K562 (cell line): Measurements from ENCODE around the gene CBR4. TPM values are rescaled to one million over a fixed set of nuclear protein-coding genes. Genes with fewer than 3 reads are reported as not detected.

Source experiments
- ATAC-seq: fragments of 200-7000 bp; cut with Tn5 transposase; 3 replicates; pipeline ENCODE4 v1.9.1; 2020; ENCODE audit warnings: moderate library complexity
- BruUV-seq: library from RNA; stranded (reverse); fragments of 400-500 nt; replicated peaks from 2 replicates; lab custom pipeline; 2021; lab: Mats Ljungman, UMichigan
- CTCF ChIA-PET: fragments of 300-600 bp; formaldehyde crosslinking; extraction: SDS; loops from one replicate; lab custom pipeline; 2021; ENCODE audit warnings: low intra/inter-chr PET ratio; lab: Yijun Ruan, JAX
- POLR2A ChIA-PET: fragments of 300-600, 350-650 bp; sonication (Branson Sonifier 250); formaldehyde crosslinking; extraction: SDS; loops from one replicate; lab custom pipeline; 2021; ENCODE audit warnings: antibody characterized with exemption, inconsistent platforms; lab: Yijun Ruan, JAX
- DNase-seq, 4 experiments: peaks; one replicate each; pipeline versions ENCODE4 v3.0.0 to v3.0.0-alpha.2; 2011 to 2018; ENCODE audit warnings: low spot score in 3 of 4, mixed read lengths in 3 of 4; ENCODE audit errors: extremely low read depth in 1 of 4
- FAIRE-seq: peaks from 2 replicates; lab custom pipeline; 2011; peaks lifted over from hg19 to GRCh38; lab: Jason Lieb, UNC
- H2AFZ ChIP-seq: 2 replicates; pipeline ENCODE4 v1.6.0; 2011; ENCODE audit warnings: low read depth, low read length, control low read depth, inconsistent platforms
- H3K27ac ChIP-seq: fragments of 200-600 bp; 3 replicates; pipeline ENCODE4 v1.8.0; 2011; ENCODE audit warnings: low read depth, mild to moderate bottlenecking, control low read depth, inconsistent platforms, low read length, moderate library complexity, mixed read lengths; ENCODE audit errors: extremely low read depth
- H3K27me3 ChIP-seq, 2 experiments: fragments of 300-600 bp in 1 of 2; 2 replicates in 1 of 2; 3 replicates in 1 of 2; pipeline versions ENCODE4 v1.6.0 to v1.8.0; 2011; ENCODE audit warnings: inconsistent platforms in 2 of 2, low read length in 2 of 2, mild to moderate bottlenecking in 1 of 2, mixed read lengths in 1 of 2, moderate library complexity in 1 of 2; ENCODE audit not compliant: control insufficient read depth in 2 of 2, insufficient read depth in 2 of 2
- H3K36me3 ChIP-seq: fragments of 300-600 bp; 3 replicates; pipeline ENCODE4 v1.8.0; 2011; ENCODE audit warnings: mild to moderate bottlenecking, low read length, inconsistent platforms; ENCODE audit not compliant: control insufficient read depth, insufficient read depth
- H3K4me1 ChIP-seq, 2 experiments: fragments of 200-600 bp in 1 of 2; replicated peaks in 1 of 2; 2 replicates in 1 of 2; 3 replicates in 1 of 2; pipeline versions ENCODE4 v1.5.1 to v1.8.0; 2011; ENCODE audit warnings: inconsistent platforms in 2 of 2, low read length in 2 of 2, mild to moderate bottlenecking in 1 of 2, mixed read lengths in 1 of 2, moderate library complexity in 1 of 2; ENCODE audit not compliant: control insufficient read depth in 2 of 2, insufficient read depth in 2 of 2
- H3K4me2 ChIP-seq: 2 replicates; pipeline ENCODE4 v1.6.1; 2011; ENCODE audit warnings: low read length, control low read depth, inconsistent platforms, mixed read lengths; ENCODE audit not compliant: insufficient read depth
- H3K4me3 ChIP-seq: fragments of 200-600 bp; sonication (generic), shearing (Covaris generic); 2 replicates; pipeline ENCODE4 v1.5.1; 2016; ENCODE audit warnings: control low read depth, inconsistent platforms
- H3K79me2 ChIP-seq: fragments of 200-600 bp; 3 replicates; pipeline ENCODE4 v1.8.0; 2011; ENCODE audit warnings: low read length, inconsistent platforms; ENCODE audit not compliant: control insufficient read depth, insufficient read depth
- H3K9ac ChIP-seq, 2 experiments: 2 replicates each; pipeline versions ENCODE4 v1.6.0 to v1.6.1; 2011; ENCODE audit warnings: low read depth in 2 of 2, low read length in 2 of 2, control low read depth in 1 of 2, inconsistent platforms in 1 of 2, mild to moderate bottlenecking in 1 of 2, mixed read lengths in 1 of 2; ENCODE audit not compliant: insufficient read depth in 1 of 2
- H3K9me1 ChIP-seq: one replicate; pipeline ENCODE4 v1.6.0; 2011; ENCODE audit warnings: inconsistent platforms, mild to moderate bottlenecking, low read length, moderate library complexity; ENCODE audit not compliant: control insufficient read depth, insufficient read depth
- H3K9me3 ChIP-seq: replicated peaks from 2 replicates; pipeline ENCODE4 v1.5.1; 2011; ENCODE audit warnings: low read depth, low read length, inconsistent platforms; ENCODE audit not compliant: control insufficient read depth, insufficient read depth
- H4K20me1 ChIP-seq: replicated peaks from 2 replicates; pipeline ENCODE4 v1.6.1; 2011; ENCODE audit warnings: low read length, inconsistent platforms, mixed read lengths; ENCODE audit not compliant: control insufficient read depth, insufficient read depth
- HDAC3 ChIP-seq: fragments of 450-650 bp; IDR thresholded peaks from 2 replicates; pipeline ENCODE4 v1.6.1; 2018; ENCODE audit warnings: borderline replicate concordance, mild to moderate bottlenecking, moderate library complexity; ENCODE audit not compliant: partially characterized antibody
- KHSRP ChIP-seq: fragments of 450-650 bp; IDR thresholded peaks from 2 replicates; pipeline ENCODE4 v1.6.1; 2017
- MGA ChIP-seq: fragments of 450-650 bp; IDR thresholded peaks from 2 replicates; pipeline ENCODE4 v1.6.1; 2016; ENCODE audit warnings: mild to moderate bottlenecking, moderate library complexity
- MXI1 ChIP-seq: IDR thresholded peaks from 2 replicates; pipeline ENCODE4 v1.6.1; 2011; ENCODE audit warnings: low read depth, mild to moderate bottlenecking, improper control_type of control experiment, low read length
- NCOA2 ChIP-seq, 2 experiments: fragments of 450-650 bp; IDR thresholded peaks; 2 replicates each; pipeline ENCODE4 v1.6.1; 2018; ENCODE audit warnings: mild to moderate bottlenecking in 2 of 2, moderate library complexity in 1 of 2; ENCODE audit not compliant: partially characterized antibody in 2 of 2
- PRPF4 ChIP-seq: fragments of 200-400 bp; formaldehyde crosslinking; IDR thresholded peaks from one replicate; pipeline ENCODE4 v1.6.1; 2017; ENCODE audit warnings: low read length, low read depth, mild to moderate bottlenecking; ENCODE audit not compliant: insufficient read depth, poor library complexity, severe bottlenecking
- THRB ChIP-seq: fragments of 450-650 bp; formaldehyde crosslinking; conservative IDR thresholded peaks from 2 replicates; pipeline ENCODE4 v1.4.0; 2022; ENCODE audit warnings: mild to moderate bottlenecking, missing genetic modification characterization
- ZNF253 ChIP-seq: fragments of 250-450 bp; sonication (Bioruptor Pico); conservative IDR thresholded peaks from 2 replicates; pipeline ENCODE4 v1.6.1; 2021; ENCODE audit warnings: mild to moderate bottlenecking
- ZNF436 ChIP-seq: fragments of 250-450, 450-650 bp; sonication (Bioruptor Pico); formaldehyde crosslinking; IDR thresholded peaks from 2 replicates; pipeline ENCODE4 v1.7.0; 2020; ENCODE audit warnings: mild to moderate bottlenecking
- ZNF586 ChIP-seq: fragments of 450-650 bp; formaldehyde crosslinking; conservative IDR thresholded peaks from 2 replicates; pipeline ENCODE4 v1.4.0; 2020; ENCODE audit warnings: mild to moderate bottlenecking, moderate library complexity
- WGBS: fragments of 100-300 bp; shearing (Covaris generic); methylation state at CpG from one replicate; pipeline ENCODE4 v1.1.6; 2016; ENCODE audit warnings: low coverage, mixed read lengths; ENCODE audit not compliant: insufficient coverage; ENCODE audit errors: missing lambda C conversion rate; 5-methylcytosine and 5-hydroxymethylcytosine counted together
- in situ Hi-C: fragments of 300-500 bp; cut with MboI; formaldehyde crosslinking; loops from 4 replicates; pipeline ENCODE4 v1.15.0; 2018; ENCODE audit warnings: inconsistent platforms, mixed read lengths
- intact Hi-C: fragments of 100-400 bp; cut with micrococcal nuclease; formaldehyde crosslinking; loops from 2 replicates; pipeline ENCODE4 v1.14.2; 2022
- polyA plus RNA-seq, 8 experiments: library from polyadenylated mRNA; depleted of rRNA in 4 of 8; stranded (reverse) in 5 of 8; unstranded in 3 of 8; fragments of >200 nt; fragmentation: Nextera tagmentation in 2 of 8; fragmentation: Illumina TruSeq in 1 of 8; extraction: Ambion mirVana in 2 of 8; extraction: Trizol in 1 of 8; gene quantifications; 2 replicates each; pipeline versions ENCODE4 v1.2.1 to v1.2.3, GENCODE V29; 2011 to 2014; ENCODE audit warnings: inconsistent platforms in 1 of 8, missing spikeins in 1 of 8
- total RNA-seq, 7 experiments: library from RNA; depleted of rRNA in 6 of 7; stranded (reverse); fragments of >200 nt in 6 of 7; fragmentation: Illumina TruSeq in 2 of 7; extraction: Trizol in 2 of 7; gene quantifications; 2 replicates each; pipeline versions ENCODE4 v1.2.1 to v1.2.3, GENCODE V29; 2011 to 2021; ENCODE audit warnings: low replicate concordance in 1 of 7

Gene CBR4
- total and polyA plus RNA-seq, 9 of the 15 experiments (the other 6 are each of a cell fraction or from before 2014, with no cell fraction given): 12.1 to 26.4 (median 18.6) TPM

GRCh38 chr4:168999809-169000208 is 10.2 kb downstream of the CBR4 start:
- Histone ChIP-seq H3K9me3 (no peaks in the 10 kb centered on the region), H3K27ac (no peak overlapping the region), H3K79me2 (no peaks in the 10 kb centered on the region), H2AFZ (no peak overlapping the region), H3K4me1 (no peaks in the 10 kb centered on the region), H4K20me1 (no peaks in the 10 kb centered on the region), H3K4me3 (no peak overlapping the region), H3K36me3 (peaks cover 77% of the 10 kb centered on the region), H3K9ac (no peak overlapping the region), H3K9me1 (no peaks in the 10 kb centered on the region), H3K27me3 (no peaks in the 10 kb centered on the region), H3K4me2 (no peak overlapping the region)
- FAIRE-seq (no peak), DNase-seq (no peak), ATAC-seq (no peak)
- in situ Hi-C loops (loop anchor here (25.0 kb wide), 1 partner anchor 487 kb away; no protein-coding TSS in a partner anchor), intact Hi-C loops (no loop called here)
- WGBS: 61% methylated on average over 4 of the region's 4 CpGs
- ChIA-PET POLR2A (interaction anchor here (1.9 kb wide), 1 partner anchor 10 kb away, joined by 6 read pairs; the partner anchor contains the start of gene CBR4), CTCF (no interaction called here)
- BruUV-seq: no TSS peak
- TF ChIP-seq MGA (no peak), KHSRP (no peak), PRPF4 (no peak), HDAC3 (no peak), NCOA2 (IDR thresholded peaks at IDR 0.05; ENCODE audit: partially characterized antibody in 2 of 2) (no peak), ZNF253 (no peak), ZNF586 (no peak), THRB (CRISPR knock-in tag) (no peak), ZNF436 (no peak), MXI1 (no peak)
